HK-2 (cell line): ENCODE data around the gene SYTL1.
"Not testable (repeated sequence)": the region's sequence is repeated elsewhere in the genome, so short reads cannot be mapped to it uniquely, and the experiment has no call there.

Experiments
- DNase-seq: peaks from one replicate; pipeline ENCODE4 v3.0.0-alpha.2; 2018; ENCODE audit not compliant: unreplicated experiment

The SYTL1 gene

GRCh38 chr1:27384797-27385196 is 43.0 kb downstream of the SYTL1 start:
- not testable (repeated sequence) for DNase-seq

- peak; percentile 67 for DNase-seq
These were observed 46.6 kb downstream of the SYTL1 start for GRCh38 chr1:27388337-27389005.

DNA sequence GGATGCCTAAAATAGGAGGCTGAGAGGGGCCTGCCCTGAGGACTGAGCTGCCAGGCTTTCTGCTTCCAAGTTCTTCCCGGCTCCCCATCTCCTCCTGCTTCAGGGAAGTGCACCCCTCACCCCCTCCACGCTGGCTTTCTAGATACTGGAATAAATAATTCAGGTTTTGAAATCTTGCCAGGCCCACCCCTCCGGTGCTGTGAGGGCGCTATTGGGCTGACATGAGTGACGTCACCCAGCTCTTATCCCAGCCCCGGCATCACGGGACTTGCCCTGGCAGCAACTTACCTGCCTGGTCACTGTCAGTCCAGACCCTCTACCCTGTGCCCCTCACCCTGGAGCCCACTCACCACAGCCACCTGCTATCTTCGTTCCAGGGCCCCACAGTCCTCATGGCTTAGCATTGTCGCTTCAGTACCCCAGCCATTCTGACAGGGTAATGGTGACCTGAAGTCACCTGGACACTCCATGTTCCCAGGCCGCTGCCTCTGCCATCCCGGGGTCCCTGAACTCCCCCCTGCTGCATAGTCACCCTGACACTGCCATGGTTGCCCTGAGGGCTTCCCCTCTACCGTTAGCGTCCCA is 49.8 kb downstream of the SYTL1 start:
- DNase-seq, result no peak

GRCh38 chr1:27392096-27392777 is 50.4 kb downstream of the SYTL1 start, which contains the start of gene GPR3:
TSS of gene GPR3 (plus strand) at chr1:27392622. CDS start at chr1:27393799, 1,177 bp downstream.
- DNase-seq, result peak; percentile 90

- DNase-seq, result no peak
These were observed 51.2 kb downstream of the SYTL1 start for GRCh38 chr1:27392778-27393635.

DNA sequence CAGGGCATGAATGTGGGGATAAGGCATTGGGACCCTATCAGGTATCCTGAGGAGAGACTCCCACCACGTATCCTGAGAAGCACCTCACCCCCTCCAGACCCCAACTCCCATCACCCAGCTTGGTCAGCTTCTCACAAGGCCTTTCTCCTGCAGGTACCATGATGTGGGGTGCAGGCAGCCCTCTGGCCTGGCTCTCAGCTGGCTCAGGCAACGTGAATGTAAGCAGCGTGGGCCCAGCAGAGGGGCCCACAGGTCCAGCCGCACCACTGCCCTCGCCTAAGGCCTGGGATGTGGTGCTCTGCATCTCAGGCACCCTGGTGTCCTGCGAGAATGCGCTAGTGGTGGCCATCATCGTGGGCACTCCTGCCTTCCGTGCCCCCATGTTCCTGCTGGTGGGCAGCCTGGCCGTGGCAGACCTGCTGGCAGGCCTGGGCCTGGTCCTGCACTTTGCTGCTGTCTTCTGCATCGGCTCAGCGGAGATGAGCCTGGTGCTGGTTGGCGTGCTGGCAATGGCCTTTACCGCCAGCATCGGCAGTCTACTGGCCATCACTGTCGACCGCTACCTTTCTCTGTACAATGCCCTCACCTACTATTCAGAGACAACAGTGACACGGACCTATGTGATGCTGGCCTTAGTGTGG is 51.9 kb downstream of the SYTL1 start:
- DNase-seq, result no peak

DNA sequence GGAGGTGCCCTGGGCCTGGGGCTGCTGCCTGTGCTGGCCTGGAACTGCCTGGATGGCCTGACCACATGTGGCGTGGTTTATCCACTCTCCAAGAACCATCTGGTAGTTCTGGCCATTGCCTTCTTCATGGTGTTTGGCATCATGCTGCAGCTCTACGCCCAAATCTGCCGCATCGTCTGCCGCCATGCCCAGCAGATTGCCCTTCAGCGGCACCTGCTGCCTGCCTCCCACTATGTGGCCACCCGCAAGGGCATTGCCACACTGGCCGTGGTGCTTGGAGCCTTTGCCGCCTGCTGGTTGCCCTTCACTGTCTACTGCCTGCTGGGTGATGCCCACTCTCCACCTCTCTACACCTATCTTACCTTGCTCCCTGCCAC is 52.4 kb downstream of the SYTL1 start:
- no peak for DNase-seq

GRCh38 chr1:27394925-27395324 is 53.1 kb downstream of the SYTL1 start:
- DNase-seq, result no peak

- DNase-seq, result peak; percentile 77
These were observed 53.8 kb downstream of the SYTL1 start for GRCh38 chr1:27395441-27396195.

GRCh38 chr1:27397110-27397509 is 55.3 kb downstream of the SYTL1 start:
- DNase-seq, result no peak

DNA sequence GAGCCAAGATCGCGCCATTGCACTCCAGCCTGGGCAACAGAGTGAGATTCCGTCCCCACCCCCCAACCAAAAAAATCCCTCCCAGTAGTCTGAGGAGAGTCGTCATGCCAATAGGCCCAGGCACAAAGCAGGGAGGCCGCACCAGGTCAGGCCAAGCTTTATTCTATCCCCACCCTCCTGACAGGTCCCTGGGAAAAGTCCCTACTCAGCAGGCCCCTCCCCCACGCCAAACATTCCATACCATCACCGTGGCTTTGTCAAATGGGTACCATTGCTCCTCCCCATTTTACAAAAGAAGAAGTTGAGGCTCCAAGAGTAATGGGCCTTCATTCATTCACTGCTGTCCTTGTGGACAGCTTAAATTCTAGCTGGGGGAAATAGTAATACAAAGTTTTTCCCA is 55.9 kb downstream of the SYTL1 start:
- DNase-seq, result no peak

- DNase-seq, result no peak
These were observed 56.8 kb downstream of the SYTL1 start for GRCh38 chr1:27398405-27399149.

DNA sequence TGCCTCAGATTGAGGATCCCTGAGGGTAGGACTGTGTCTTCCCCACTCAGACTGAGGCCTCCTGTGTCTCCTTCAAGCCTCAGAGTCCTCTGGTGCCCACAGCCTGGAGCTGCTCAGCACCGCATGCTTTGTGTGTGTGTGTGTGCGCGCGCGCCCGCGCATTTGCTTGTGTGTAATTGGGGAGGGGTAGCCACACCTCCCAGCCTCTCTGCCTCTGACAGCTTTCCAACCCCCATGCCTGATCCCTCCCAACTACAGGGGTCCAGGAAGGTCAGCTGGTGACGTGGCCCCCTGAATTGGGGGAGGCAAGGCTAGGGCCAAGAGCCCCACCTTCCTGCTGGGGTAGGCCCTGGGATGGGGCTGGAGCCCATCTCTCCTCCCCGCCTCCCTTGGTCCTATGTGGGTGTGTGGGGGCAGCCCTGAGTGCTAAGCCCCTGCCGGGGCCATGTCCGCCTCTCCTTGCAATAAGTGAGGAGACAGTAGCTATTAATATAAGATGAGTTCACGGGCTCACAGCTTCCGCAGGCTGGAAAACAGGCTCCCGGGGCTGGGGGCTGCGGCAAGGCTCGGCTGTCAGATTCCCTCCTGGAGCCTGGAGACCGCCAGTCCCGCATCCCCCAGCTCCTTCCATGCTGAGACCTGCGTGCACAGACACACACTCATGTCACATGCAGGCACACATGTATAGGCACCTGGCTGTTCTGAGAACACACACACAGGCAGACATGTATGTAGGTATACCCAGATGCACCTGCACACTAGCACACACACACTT is 57.6 kb downstream of the SYTL1 start:
- no peak for DNase-seq

DNA sequence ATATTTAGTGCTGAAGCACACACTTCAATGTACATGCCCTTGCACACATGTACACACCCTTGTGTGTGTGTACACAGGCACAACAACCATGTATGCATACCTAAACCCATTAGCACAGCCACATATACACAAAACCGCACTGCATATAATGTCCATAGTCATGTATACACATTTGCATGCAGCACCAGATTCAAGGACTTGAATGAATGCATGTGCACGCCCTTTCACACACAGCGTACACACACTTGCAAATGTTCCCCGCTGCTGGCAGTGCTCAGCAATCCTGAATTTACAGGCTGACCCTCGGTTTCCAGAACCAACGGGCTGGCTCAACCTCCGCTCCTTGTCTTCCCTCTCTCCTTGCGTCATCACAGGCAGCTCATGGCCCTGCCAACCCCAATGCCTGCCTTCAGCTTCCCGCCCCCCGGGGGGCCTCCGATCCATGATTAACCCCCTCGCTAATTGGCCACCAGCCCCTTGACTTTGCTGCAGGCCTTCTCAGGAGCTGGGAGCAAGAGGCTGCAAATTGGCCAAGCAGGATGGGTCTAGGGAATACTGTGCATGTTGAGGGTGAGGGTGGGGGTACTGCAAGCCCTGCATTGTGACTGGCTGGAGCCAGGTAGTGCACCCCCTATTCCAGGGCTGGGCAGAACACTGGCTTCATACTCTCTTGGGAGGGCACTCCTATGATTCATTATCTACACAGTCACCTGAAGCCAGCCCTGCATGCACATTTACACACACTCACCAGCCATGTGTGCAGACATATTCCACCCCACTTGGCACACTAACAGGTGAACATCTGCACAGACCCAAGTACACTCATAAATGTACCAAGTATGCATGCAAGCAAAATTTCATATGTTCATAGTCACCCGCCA is 58.5 kb downstream of the SYTL1 start:
- DNase-seq, result no peak

GRCh38 chr1:27400963-27401341 is 59.1 kb downstream of the SYTL1 start:
- DNase-seq, result no peak

GRCh38 chr1:27402349-27402754 is 60.5 kb downstream of the SYTL1 start:
- DNase-seq, result peak; percentile 60

GRCh38 chr1:27403065-27403726 is 61.4 kb downstream of the SYTL1 start:
- DNase-seq, result no peak
